Measurements from ENCODE around the gene F11R. TPM values are rescaled to one million over a fixed set of nuclear protein-coding genes. Genes with fewer than 3 reads are reported as not detected.

Gene F11R
- total RNA-seq, 4 donors from 2014 or later: 68.4 to 125 (median 97.5) TPM

DNA sequence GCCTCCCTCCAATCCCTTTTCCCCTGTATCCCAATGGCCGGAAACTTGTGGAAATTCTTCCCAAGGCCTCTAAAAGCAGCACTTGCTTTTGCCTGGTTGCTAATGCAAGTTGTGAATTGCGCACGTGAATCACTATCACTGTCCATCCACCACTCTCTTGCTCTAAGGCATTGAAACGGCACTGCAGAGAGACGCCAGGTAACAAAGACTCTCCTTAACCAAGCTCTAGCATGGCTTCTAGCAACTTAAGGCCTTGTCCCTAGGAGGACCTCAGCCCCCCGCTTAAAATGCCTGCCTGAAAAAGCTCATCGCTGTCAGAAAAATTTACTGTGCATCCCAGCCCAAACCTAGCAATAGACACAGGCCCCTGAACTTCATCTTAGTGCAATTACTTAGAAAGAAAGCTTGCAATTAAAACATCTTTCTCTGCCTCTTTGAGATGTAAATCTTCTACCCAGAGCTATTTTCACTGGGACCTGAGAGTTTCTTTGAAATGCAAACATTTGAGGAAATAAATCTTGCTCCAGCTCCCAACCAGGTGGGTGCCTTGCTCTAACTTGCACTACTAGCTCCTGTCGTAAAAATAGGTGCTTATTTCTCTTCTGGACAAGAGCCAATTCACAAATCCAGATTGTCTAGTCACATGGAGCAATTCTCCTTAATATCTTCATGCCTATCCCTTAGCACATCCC is 33.4 kb downstream of the F11R start:
- 65 to 75% methylated on average over 8 of the region's 8 CpGs for WGBS, 2 donors
- intact Hi-C loops (cut with DNase I; ENCODE audit: low total_unique reads): no loop called here
- TF ChIP-seq POLR2A (IDR thresholded peaks at IDR 0.05): no peak
- TF ChIP-seq, protein P1, sequence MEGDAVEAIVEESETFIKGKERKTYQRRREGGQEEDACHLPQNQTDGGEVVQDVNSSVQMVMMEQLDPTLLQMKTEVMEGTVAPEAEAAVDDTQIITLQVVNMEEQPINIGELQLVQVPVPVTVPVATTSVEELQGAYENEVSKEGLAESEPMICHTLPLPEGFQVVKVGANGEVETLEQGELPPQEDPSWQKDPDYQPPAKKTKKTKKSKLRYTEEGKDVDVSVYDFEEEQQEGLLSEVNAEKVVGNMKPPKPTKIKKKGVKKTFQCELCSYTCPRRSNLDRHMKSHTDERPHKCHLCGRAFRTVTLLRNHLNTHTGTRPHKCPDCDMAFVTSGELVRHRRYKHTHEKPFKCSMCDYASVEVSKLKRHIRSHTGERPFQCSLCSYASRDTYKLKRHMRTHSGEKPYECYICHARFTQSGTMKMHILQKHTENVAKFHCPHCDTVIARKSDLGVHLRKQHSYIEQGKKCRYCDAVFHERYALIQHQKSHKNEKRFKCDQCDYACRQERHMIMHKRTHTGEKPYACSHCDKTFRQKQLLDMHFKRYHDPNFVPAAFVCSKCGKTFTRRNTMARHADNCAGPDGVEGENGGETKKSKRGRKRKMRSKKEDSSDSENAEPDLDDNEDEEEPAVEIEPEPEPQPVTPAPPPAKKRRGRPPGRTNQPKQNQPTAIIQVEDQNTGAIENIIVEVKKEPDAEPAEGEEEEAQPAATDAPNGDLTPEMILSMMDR (IDR thresholded peaks at IDR 0.05): no peak
- H3K4me3 ChIP-seq (ENCODE audit: low read depth, poor library complexity, severe bottlenecking): no peak overlapping the region
- DNase-seq (ENCODE audit: low spot score in 2 of 2): no peak

DNA sequence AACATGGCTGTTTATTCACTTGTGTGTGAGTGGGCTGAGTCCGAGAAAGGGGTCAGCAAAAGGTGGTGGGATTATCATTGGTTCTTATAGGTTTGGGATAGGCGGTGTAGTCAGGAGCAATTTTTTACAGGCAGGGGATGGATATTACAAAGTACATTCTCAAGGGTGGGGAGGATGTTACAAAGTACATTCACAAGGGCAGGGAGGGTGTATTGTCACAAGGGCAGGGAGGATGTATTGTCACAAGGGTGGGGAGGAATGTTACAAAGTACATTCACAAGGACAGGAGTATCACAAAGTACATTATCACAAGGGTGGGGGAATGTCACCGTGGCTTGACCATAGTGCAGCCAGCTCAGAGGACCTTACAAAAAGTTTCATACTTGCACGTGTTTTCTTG is 35.2 kb downstream of the F11R start:
- H3K4me3 ChIP-seq (ENCODE audit: low read depth, poor library complexity, severe bottlenecking): no peak overlapping the region
- WGBS, 2 donors: 85 to 93% methylated on average over 4 of the region's 4 CpGs
- intact Hi-C loops (cut with DNase I; ENCODE audit: low total_unique reads): no loop called here
- no peak for DNase-seq (ENCODE audit: low spot score in 2 of 2)
- TF ChIP-seq POLR2A (IDR thresholded peaks at IDR 0.05): no peak
- TF ChIP-seq, protein P1 (IDR thresholded peaks at IDR 0.05): no peak

DNA sequence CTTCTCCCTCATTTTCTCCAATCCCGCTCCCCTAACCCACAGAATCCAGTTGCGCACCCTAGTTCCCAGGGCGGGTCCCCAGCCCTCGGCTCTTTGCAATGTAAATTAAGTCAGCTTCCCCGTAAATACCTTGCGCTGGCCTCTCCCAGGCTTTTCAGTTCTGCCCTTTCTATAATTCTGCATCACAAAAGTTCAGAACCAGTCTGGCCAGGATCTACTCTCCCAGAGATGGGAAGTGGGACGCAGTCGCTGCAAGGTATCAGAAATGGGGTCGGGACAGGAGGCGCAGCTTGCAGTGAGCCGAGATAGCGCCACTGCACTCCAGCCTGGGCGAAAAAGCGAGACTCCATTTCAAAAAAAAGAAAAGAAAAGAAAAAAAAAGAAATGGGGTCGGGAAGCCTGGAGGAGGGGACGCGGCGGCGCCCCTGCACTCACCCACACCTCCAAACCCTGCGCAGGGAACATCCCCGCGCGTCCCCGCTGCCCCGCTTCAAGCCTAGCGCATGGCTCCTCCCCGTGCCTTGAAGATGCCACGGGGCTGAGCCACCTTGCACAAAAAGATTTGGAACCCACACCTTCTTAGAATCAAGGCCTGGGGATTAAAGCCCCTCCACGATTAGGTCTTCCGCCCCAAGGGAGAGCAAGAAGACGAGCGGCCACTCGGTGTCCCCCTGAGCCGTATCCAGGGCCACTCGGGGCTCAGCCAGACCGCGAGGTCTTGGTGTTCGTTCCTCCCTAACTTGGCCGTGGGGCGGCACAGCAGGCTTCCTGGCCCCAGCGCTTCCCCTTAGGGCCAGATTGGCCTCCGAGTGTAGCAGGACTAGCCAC is 39.2 kb downstream of the F11R start:
- intact Hi-C loops (cut with DNase I; ENCODE audit: low total_unique reads): no loop called here
- no peak for DNase-seq (ENCODE audit: low spot score in 2 of 2)
- H3K4me3 ChIP-seq (ENCODE audit: low read depth, poor library complexity, severe bottlenecking): no peak overlapping the region
- whole genome bisulfite sequencing, 2 donors: 2 to 4% methylated on average over 35 to 37 of the region's 42 CpGs
- no peak for TF ChIP-seq POLR2A (IDR thresholded peaks at IDR 0.05)

DNA sequence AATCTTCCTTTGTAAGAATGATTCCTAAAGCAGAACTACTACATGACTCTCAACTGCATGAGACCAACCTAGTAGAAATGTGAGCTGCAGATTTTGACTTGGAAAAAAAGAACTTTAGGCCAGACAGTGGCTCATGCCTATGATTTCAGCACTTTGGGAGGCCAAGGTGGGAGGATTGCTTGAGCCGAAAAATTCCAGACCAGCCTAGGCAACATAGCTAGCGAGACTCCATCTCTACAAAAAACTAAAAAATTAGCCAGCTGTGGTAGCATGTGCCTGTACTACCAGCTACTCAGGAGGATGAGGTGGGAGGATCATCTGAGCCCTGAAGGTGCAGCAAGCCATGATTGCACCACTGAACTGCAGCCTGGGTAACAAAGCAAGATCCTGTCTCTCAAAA is 41.7 kb downstream of the F11R start:
- TF ChIP-seq, protein P1 (IDR thresholded peaks at IDR 0.05): no peak
- TF ChIP-seq POLR2A (IDR thresholded peaks at IDR 0.05): no peak
- WGBS, 2 donors: 88 to 94% methylated on average over 2 of the region's 2 CpGs
- intact Hi-C loops (cut with DNase I; ENCODE audit: low total_unique reads): no loop called here

GRCh38 chr1:160978510-160978927 is 42.4 kb downstream of the F11R start:
- TF ChIP-seq POLR2A (IDR thresholded peaks at IDR 0.05): no peak
- TF ChIP-seq, protein P1 (IDR thresholded peaks at IDR 0.05): no peak
- no peak overlapping the region for H3K4me3 ChIP-seq (ENCODE audit: low read depth, poor library complexity, severe bottlenecking)
- WGBS, 2 donors: 64 to 68% methylated on average over 11 of the region's 11 CpGs
- DNase-seq (ENCODE audit: low spot score in 2 of 2): no peak
- intact Hi-C loops (cut with DNase I; ENCODE audit: low total_unique reads): no loop called here

More for the DNA sequence above, 41.7 kb downstream of the F11R start:
- no peak for DNase-seq (ENCODE audit: low spot score in 2 of 2)
- H3K4me3 ChIP-seq (ENCODE audit: low read depth, poor library complexity, severe bottlenecking): no peak overlapping the region

DNA sequence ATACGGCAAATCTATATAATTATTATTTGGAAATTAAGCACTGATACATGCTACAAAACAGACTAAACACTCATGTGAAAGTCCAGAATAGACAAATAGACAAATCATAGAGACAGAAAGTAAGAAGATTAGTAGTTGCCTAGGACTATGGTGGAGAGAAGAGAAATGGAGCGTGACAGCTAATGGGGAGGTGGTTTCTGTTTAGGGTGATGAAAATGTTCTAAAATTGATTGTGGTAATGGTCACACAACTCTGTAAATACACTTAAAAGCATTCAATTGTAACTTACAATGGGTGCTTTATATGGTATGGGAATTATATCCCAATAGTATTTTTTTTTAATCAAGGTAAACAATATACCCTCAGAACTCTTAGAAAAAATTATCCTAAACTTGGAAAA is 45.9 kb downstream of the F11R start:
- TF ChIP-seq, protein P1 (IDR thresholded peaks at IDR 0.05): no peak
- TF ChIP-seq POLR2A (IDR thresholded peaks at IDR 0.05): no peak
- WGBS, 2 donors: 91 to 99% methylated on average over 2 of the region's 2 CpGs
- H3K4me3 ChIP-seq (ENCODE audit: low read depth, poor library complexity, severe bottlenecking): no peak overlapping the region
- no peak for DNase-seq (ENCODE audit: low spot score in 2 of 2)
- intact Hi-C loops (cut with DNase I; ENCODE audit: low total_unique reads): no loop called here
